Activated gamma-delta T cell treated with Interleukin-2 at 50 U/mL for 16 hours (primary cell): ENCODE measurements around the gene SULT4A1.

Source experiments
- DNase-seq: peaks from one replicate; pipeline ENCODE4 v3.0.0-alpha.2; 2020

Gene SULT4A1

DNA sequence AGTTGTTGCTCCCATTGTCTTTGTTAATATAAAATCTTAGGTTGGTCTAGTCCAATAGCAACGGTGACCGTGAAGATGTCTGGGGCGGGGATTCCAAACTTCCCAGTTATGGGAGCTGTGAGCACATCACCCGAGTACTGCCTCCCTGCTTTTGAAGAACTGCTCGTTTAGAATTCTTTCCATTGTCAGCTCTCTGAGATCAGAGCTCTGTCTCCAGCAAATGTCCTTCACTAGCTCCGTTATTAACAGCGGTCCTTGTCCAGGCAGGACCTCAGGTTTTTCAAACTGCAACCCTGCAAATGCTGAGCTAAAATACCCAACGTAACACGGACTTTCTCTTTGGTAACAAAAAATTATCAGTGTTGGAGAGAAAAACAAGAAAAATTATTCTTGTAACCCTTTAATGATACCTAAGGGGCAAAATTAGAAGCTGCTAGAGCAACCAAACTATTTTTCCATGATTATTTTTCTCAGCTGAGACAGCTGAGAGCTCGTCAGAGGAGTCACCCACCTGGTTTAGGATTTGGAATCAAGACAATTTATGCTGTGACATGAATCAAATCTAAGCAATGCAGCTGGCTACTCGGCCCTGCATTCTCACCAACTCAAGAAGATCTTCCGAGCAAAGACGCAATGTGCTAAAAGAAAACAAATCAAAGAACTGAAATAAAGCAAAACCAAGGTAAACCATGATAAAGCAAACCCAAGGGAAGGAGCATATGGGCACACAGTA is 35.1 kb downstream of the SULT4A1 start:
- DNase-seq: no peak

DNA sequence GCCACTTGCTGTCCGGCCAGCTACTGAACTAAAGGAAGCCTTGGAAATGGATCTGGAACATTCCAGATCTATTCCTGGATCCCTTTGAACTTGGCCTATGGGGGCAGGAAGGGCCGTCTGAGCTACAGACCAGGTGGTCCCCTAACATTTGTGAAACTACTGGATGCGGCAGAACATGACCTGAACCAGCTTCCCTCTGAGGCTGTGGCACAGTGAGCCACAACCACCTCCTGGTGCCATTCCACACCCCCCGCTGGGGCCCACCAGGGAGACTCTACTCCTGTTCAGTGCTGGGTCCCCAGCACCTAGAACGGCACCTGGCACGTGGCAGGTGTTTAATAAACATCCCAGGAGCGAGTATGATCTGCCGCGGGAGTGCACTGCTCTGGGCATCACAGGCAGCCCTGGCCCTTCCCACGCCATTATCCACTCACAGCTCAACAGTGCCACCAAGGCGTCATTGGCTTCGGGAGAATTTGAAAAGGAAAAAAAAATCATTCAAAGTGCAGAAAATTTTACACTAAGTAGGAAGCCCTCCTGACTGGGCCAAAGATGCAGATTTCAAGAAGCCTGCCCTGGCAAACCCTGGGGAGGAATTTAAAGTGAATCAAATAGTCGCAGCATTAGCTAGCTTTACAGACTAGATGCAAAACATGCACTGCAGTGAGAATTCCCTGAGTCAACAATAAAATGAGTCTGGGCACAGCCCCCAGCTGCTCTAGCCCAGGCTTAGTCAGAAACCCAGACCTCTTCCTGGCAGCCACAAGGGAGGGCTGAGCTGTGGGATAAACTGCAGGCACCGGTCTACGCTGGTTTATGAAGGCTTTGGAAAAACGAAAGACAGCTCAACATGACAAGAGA is 35.9 kb downstream of the SULT4A1 start:
- DNase-seq: no peak

DNA sequence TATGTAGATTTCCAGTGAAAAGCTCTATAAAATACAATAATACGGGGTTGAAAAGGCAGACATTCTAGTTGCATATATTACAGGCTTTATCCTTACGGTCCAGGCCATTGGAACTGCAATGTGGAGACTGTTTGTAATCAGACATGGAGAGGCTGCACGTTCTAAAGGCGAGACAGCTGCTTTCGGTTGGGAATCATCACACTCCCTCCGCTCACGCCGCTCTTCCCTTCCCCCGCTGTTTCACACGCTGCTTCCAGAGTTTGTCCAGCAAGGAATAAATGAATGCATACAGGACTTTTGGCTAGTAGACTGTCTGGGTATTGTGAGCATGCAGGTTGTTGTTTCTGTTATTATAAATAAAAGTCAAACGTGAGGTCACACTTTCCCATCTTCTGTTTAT is 36.7 kb downstream of the SULT4A1 start:
- DNase-seq: no peak

- no peak for DNase-seq
Observed at GRCh38 chr22:43824724-43825420, 37.4 kb downstream of the SULT4A1 start.

DNA sequence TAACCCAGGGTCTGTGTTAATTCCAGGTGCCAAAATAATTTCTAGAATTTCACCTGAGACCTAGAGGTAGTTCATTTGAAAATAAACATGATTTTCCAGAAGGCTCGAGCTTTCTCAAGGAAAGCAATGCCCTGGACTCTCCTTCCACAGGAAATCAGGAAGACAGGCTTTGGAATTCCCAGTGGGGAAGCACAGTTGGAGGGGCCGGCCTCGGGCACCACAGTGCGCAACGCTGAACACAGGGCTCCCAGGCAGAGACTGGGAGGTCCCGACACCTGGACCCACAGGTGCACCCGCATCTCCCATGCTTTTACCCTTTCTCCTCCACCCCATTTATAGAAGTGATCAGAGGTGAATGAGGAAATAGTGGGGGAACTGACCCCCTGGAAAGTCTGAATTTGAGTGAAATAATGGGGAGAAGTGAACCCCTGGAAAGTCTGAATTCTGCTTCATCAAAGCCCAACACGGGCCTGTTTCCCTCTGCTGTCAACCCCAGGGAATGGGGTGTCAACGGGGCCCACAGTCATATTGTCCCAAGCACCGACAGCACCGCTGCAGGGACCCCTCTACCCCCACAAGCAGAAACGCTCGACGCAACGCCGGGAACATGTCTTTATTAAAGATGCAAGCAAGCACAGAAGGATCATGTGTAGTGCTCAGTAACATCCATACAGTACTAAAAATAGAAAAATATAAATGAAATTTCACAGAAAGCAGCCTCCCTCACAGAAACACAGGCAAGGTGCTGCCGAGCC is 38.2 kb downstream of the SULT4A1 start:
- DNase-seq: no peak

GRCh38 chr22:43823353-43823908 is 38.9 kb downstream of the SULT4A1 start:
- DNase-seq: no peak

DNA sequence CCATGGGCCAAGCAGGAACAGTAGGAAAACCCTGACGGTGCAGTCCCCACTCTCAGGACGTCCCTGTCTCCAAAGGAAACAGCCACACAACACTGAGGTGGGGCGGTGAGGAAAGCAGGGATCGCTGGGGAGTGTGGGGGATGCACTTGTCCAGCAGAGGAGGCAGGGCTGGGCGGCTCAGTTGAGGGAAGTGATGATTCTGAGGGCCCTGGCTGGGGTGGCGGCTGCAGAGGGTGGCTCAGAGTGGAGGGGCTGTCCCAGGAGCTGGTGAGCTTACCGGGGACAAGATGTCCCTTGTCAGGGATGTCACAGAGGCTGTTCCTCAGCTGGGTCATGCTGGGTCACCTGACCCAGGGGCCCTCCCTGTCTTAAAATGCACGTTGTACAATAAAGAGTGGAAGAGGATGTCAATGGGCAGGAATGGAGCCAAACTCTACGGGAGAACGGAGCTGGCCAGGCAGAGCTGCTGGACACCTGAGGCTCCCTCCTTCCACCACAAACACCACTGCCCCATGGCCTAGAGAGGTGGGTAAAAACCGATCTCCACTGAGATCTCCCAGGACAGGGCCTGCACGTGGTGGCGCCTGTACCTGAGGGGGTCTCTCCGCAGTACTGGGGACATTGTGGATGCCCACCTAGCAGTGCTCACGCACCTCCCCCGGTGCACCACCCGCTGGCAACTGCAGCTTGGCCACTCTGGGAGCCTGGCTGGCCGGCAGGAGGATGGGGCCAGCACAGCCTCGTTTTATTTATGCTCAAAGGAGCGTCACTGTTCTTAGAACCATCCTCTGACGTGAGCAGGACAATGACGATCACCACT is 40.5 kb downstream of the SULT4A1 start:
- no peak for DNase-seq

DNA sequence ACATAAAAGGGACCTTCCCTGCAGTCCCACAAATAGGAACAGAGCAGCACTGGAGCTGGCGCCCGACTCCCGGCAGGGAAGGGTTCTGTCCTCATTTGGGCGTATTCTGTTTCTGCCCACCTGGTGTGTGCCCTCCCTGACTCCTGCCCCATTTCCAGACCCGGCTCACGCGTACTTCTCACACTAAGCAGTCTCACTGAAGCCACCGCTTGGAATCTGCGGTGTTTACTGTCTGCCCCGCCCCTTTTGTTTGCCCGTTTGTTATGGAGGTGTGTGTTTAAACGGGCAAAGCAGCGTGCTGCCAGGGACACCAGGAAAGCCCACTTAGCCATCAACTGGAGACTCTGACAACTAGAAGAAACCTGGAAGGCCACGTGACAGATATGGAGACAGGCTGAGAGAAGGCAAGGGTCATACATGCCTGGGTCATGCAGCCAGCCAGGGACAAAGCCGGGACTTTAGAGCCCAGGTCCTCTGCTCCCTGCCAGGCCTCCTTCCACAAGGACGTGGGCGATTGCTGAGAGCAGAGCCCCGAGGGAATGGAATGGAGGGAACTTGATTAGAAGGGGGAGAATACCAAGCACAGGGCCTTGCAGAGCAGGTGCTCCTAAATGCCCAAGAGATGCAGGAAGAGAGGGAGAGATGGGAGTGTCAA is 41.5 kb downstream of the SULT4A1 start:
- no peak for DNase-seq

DNA sequence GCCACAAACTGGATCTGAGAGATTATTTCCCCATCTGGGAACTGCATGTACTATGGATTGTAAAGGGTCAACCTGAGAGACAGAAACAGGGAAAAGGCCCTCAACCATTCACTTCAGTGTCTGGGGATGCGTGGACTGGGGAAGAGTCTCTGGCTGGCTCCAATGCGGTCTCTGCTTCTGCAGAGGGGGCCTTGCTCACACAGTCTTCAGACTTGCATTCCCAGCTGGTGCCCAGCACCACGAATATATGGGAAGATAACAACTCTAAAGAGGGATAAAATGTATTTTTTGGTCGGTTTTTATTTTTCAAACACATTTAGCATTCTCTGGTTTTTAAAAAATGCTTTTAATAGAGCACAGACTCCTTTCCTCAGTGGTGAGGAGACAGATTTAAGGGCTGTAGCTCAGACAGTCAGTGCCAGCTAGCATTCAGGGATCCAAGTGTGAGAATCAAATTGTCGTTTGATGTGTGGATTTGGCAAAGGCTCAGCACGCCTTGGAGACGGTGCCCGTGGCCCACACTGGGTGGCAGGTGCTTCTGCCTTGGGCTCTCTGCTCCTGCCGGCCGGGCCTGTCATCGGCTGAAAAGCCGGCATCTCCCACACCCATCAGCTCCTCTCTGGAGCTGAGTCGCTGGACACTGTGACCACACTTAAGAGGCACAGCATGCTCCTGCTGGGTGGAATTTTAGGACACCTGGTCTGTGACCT is 42.2 kb downstream of the SULT4A1 start:
- no peak for DNase-seq

GRCh38 chr22:43819421-43819921 is 42.8 kb downstream of the SULT4A1 start:
- no peak for DNase-seq

GRCh38 chr22:43818981-43819380 is 43.3 kb downstream of the SULT4A1 start:
- no peak for DNase-seq

DNA sequence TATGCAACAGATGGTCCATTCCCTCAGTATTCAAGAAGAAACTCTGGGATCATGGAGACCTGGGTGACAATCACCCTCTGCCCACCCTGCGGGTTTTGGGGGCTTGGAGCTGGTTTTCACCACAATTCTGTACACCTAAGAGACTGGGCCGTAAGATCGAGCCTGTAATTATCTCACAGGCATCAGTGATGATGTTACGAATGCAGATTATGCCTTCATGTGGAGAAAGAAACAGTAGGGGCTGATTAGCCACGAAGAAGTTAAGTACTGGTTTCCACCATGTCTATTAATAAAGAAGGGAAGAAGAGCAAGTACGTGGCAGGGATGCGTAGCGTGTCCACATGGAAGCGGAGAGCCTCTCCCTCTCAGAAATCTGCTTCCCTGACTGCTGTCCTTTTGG is 44.9 kb downstream of the SULT4A1 start:
- DNase-seq: no peak

DNA sequence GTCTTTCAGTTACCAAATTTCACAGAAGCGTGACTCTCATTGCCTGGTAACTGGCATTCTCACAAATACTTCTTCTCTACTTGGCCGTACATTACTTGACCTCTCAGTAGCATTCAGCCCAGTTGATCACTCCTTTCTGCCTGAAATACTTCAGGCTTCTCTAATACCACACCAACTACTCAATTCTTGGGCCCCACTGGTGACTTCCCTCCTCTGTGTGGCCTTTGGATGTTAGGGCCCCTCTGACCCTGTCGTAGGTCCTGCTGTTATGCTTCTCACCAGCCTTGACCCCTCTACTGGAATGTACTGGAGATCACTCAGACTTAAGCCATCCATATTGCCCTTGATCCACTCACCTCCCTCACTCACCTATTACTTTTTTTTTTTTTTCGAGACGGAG is 48.0 kb downstream of the SULT4A1 start:
- DNase-seq: no peak

DNA sequence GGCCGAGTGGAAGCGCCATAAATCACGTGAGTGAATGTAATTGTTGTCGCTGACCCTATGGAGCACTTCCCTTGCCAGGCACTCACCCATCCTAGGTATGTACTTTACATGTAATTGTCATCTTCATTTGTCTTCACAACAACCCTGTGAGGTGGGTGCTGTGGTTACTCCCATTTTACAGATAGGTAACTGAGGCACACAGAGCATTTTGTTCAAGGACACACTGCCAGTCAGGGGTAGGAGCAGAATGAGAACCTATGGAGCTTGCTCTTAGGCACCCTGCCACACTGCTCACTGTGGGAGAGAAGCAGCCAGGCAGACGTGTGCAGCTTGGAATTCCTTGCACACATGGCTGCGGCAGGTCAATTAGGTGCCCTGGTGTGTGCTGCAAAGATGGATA is 49.4 kb downstream of the SULT4A1 start:
- DNase-seq: no peak

DNA sequence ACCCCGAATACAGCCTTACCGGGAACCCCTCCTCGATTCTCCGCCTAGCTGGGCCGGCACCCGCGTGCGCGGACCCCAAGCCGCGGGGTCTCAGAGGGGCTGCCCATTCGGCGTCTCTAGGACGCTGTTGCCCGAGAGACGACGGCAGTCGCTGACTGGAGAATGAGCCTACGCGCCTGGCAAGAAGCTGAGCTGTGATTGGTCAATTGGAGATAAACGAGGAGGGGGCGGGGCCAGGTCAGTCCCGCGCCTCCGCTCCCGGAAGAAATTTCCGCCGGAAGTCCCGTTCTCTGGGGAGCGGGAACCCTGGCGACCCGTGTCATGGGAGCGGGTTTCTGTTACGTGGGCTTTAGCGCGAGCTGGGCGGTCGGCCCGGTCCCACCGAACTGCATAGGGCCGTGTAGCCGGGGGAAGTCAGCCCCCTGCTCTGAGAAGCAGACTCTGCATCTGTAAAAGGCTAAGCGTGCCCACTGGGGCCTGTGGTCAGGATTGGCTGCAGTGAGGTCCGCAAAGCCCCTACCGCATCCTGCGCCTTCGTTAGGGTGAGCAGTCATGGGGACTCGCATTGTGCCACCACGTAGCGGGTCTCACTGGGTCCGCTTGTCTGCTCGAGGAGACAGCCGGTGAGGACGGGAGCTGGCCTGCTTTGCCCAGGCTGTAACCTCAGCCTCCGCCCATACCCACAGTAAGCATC is 50.0 kb downstream of the SULT4A1 start, which contains the start of gene EFCAB6:
TSS of gene EFCAB6 (minus strand) at position 157 of the 694 bp plus-strand sequence. CDS start 29,987 bp downstream, outside the sequence.
- DNase-seq: peak; percentile 86

- DNase-seq: no peak
Observed at GRCh38 chr22:43811777-43812148, 50.5 kb downstream of the SULT4A1 start.

DNA sequence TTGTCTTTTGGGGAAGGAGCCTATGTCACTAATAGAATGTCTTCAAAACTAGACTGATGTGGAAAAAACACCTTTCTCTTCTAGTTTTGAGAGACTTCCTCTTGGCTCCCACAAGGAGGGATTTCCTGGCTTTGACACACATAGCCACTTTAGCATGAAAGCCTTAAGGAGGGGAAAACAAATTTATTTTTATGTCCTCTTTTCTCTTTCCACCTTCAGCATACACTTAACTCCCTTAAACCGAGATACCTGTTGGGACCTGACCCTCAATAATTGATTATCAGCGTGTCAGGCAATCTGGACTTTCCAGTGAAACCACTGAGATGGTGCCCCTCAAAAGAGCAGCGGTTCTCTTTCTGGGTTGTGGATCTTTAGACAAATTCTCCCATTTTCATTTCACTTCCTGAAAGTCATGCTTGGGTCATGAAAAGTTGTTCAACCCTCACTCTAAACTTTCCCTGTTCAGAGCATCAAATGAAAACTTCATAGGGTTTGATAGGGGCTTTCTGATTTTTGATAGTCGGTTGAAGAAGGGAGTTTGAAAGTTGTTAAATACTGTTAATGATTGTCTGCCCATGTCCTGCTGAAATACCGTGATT is 59.3 kb downstream of the SULT4A1 start:
- DNase-seq: no peak

DNA sequence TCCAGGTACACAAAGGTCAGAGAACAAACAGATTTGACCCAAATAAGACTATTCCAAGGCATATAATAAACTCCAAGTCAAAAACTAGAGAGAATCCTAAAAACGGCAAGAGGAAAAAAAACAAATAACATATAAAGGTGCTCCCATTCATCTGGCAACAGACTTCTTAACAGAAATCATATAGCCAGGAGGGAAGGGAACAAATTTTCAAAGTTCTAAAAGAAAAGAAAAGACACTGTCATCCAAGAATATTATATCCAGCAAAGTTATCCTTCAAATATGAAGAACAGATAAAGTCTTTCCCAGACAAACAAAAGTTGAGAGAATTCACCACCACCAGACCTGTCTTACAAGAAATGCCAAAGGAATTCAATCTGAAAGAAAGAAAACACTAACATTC is 61.3 kb downstream of the SULT4A1 start:
- DNase-seq: no peak

DNA sequence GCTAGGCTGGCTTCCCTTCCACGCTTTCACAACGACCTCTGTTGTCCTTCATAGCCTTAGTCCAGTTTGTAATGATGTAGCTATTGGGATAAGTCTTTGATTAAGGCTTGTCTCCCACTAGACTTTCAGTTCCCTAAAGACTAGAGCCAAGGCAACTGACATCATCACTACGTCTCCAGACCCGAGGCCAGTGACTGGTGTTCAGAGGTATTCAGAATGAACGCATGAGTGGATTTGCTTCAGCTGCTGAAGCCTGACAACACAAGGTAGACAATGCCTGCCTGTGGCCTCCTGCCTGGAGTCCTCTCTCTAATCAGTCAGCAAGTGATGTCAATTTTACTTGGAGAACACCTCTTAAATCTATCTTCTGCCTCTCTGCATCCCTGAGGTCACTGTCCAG is 63.8 kb downstream of the SULT4A1 start:
- DNase-seq: no peak
